HepG2 (cell line): ENCODE data around the gene ABCB10. TPM values are rescaled to one million over a fixed set of nuclear protein-coding genes. Genes with fewer than 3 reads are reported as not detected.

Experiments used
- ATAC-seq: fragments of 200-7000 bp; cut with Tn5 transposase; 3 replicates; pipeline ENCODE4 v1.9.1; 2020; ENCODE audit warnings: mild to moderate bottlenecking, moderate library complexity
- BruUV-seq: library from RNA; stranded (reverse); fragments of 400-500 nt; replicated peaks from 2 replicates; lab custom pipeline; 2021; lab: Mats Ljungman, UMichigan
- CTCF ChIA-PET: fragments of 300-600 bp; formaldehyde crosslinking; extraction: SDS; loops from one replicate; lab custom pipeline; 2021; ENCODE audit warnings: low total read pairs, inconsistent platforms, low intra/inter-chr PET ratio; lab: Yijun Ruan, JAX
- POLR2A ChIA-PET: fragments of 350-600 bp; sonication (Branson Sonifier 250); formaldehyde crosslinking; loops from one replicate; lab custom pipeline; 2020; ENCODE audit warnings: antibody characterized with exemption, inconsistent platforms; lab: Yijun Ruan, JAX
- DNase-seq: peaks from one replicate; pipeline ENCODE4 v3.0.0-alpha.2; 2015; ENCODE audit warnings: low spot score
- FAIRE-seq: peaks from 3 replicates; lab custom pipeline; 2011; peaks lifted over from hg19 to GRCh38; lab: Jason Lieb, UNC
- H2AFZ ChIP-seq: one replicate; pipeline ENCODE4 v1.6.1; 2011; ENCODE audit warnings: low read length, inconsistent platforms
- H3K27ac ChIP-seq: fragments of 300-600 bp; 3 replicates; pipeline ENCODE4 v1.8.0; 2011; ENCODE audit warnings: mixed run types, mild to moderate bottlenecking, mixed read lengths, low read length, inconsistent platforms; ENCODE audit not compliant: insufficient read depth; ENCODE audit errors: extremely low read length
- H3K27me3 ChIP-seq, 2 experiments: fragments of 200-600 bp in 1 of 2; 2 replicates in 1 of 2; 3 replicates in 1 of 2; pipeline versions ENCODE4 v1.6.0 to v1.8.0; 2011; ENCODE audit warnings: low read length in 2 of 2, mild to moderate bottlenecking in 2 of 2, moderate library complexity in 2 of 2, inconsistent platforms in 1 of 2; ENCODE audit not compliant: insufficient read depth in 2 of 2, control insufficient read depth in 1 of 2
- H3K36me3 ChIP-seq, 2 experiments: fragments of 200-600 bp in 1 of 2; replicated peaks in 1 of 2; 2 replicates in 1 of 2; 3 replicates in 1 of 2; pipeline versions ENCODE4 v1.5.1 to v1.8.0; 2011; ENCODE audit warnings: low read length in 2 of 2, inconsistent platforms in 1 of 2; ENCODE audit not compliant: insufficient read depth in 2 of 2, control insufficient read depth in 1 of 2
- H3K4me1 ChIP-seq: 2 replicates; pipeline ENCODE4 v1.5.1; 2012; ENCODE audit warnings: low read length, inconsistent platforms; ENCODE audit not compliant: insufficient read depth
- H3K4me2 ChIP-seq: 2 replicates; pipeline ENCODE4 v1.6.0; 2011; ENCODE audit warnings: low read depth, low read length, inconsistent platforms
- H3K4me3 ChIP-seq, 3 experiments: fragments of 200-600 bp in 1 of 3; sonication (generic), shearing (Covaris generic) in 1 of 3; replicated peaks in 1 of 3; 2 replicates each; pipeline ENCODE4 v1.5.1; 2011 to 2016; ENCODE audit warnings: low read length in 3 of 3, inconsistent platforms in 2 of 3, low read depth in 2 of 3, mild to moderate bottlenecking in 2 of 3, control low read depth in 1 of 3, mixed read lengths in 1 of 3; ENCODE audit not compliant: insufficient read depth in 1 of 3
- H3K79me2 ChIP-seq: one replicate; pipeline ENCODE4 v1.6.1; 2011; ENCODE audit warnings: low read length, inconsistent platforms; ENCODE audit not compliant: insufficient read depth
- H3K9ac ChIP-seq: 2 replicates; pipeline ENCODE4 v1.6.0; 2011; ENCODE audit warnings: mild to moderate bottlenecking, low read depth, low read length, inconsistent platforms; ENCODE audit not compliant: insufficient read depth
- H3K9me3 ChIP-seq: 2 replicates; pipeline ENCODE4 v1.5.1; 2012; ENCODE audit warnings: mild to moderate bottlenecking, low read length
- H4K20me1 ChIP-seq: 2 replicates; pipeline ENCODE4 v1.6.0; 2011; ENCODE audit warnings: inconsistent platforms, mild to moderate bottlenecking, low read length, moderate library complexity; ENCODE audit not compliant: insufficient read depth
- ASH2L ChIP-seq: fragments of 300-600, 200-600 bp; sonication (generic); IDR thresholded peaks from 2 replicates; pipeline ENCODE4 v1.7.0; 2017; ENCODE audit warnings: low read depth, mild to moderate bottlenecking, moderate library complexity, mixed read lengths, low read length; ENCODE audit not compliant: insufficient read length
- ZBTB39 ChIP-seq: sonication (generic); formaldehyde crosslinking; IDR thresholded peaks from 2 replicates; pipeline ENCODE4 v1.5.0; 2020; ENCODE audit warnings: missing genetic modification reagents
- ZGPAT ChIP-seq: IDR thresholded peaks from 2 replicates; pipeline ENCODE4 v1.6.1; 2016; ENCODE audit warnings: mild to moderate bottlenecking
- WGBS: methylation state at CpG from one replicate; pipeline ENCODE4 v1.1.6; 2017; ENCODE audit warnings: low lambda C conversion rate; 5-methylcytosine and 5-hydroxymethylcytosine counted together
- in situ Hi-C: cut with HindIII; loops from 2 replicates; pipeline ENCODE4 v1.10.0; 2017; ENCODE audit warnings: low pct_unique_long_range_greater_than_20kb; ENCODE audit not compliant: extremely low pct_ligation_motif_present
- intact Hi-C: fragments of 100-400 bp; cut with micrococcal nuclease; formaldehyde crosslinking; loops from one replicate; pipeline ENCODE4 v1.10.0; 2022; ENCODE audit not compliant: unreplicated experiment
- polyA plus RNA-seq, 8 experiments: library from polyadenylated mRNA; depleted of rRNA in 3 of 8; stranded (reverse) in 7 of 8; unstranded in 1 of 8; fragments of >200 nt; fragmentation: Illumina TruSeq in 4 of 8; extraction: Trizol in 4 of 8; gene quantifications; 2 replicates each; pipeline versions ENCODE4 v1.2.1 to v1.2.3, GENCODE V29; 2011 to 2016; ENCODE audit warnings: low read depth in 4 of 8, missing spikeins in 1 of 8, mixed read lengths in 1 of 8; ENCODE audit not compliant: insufficient read depth in 1 of 8
- total RNA-seq, 5 experiments: library from RNA; depleted of rRNA; stranded (reverse); fragments of >200 nt; fragmentation: Illumina TruSeq; extraction: Trizol; gene quantifications; 2 replicates each; pipeline ENCODE4 v1.2.3, GENCODE V29; 2016; ENCODE audit warnings: low read depth in 1 of 5
- TF ChIP-seq, protein P1 (sequence below): sonication (generic); formaldehyde crosslinking; IDR thresholded peaks from 2 replicates; pipeline ENCODE4 v1.5.1; 2020; ENCODE audit warnings: missing genetic modification reagents, mild to moderate bottlenecking, borderline replicate concordance

ABCB10 gene
- total and polyA plus RNA-seq, 2 of the 13 experiments (the other 11 are each of a cell fraction or from before 2014, with no cell fraction given): 11.2 to 28.9 TPM

DNA sequence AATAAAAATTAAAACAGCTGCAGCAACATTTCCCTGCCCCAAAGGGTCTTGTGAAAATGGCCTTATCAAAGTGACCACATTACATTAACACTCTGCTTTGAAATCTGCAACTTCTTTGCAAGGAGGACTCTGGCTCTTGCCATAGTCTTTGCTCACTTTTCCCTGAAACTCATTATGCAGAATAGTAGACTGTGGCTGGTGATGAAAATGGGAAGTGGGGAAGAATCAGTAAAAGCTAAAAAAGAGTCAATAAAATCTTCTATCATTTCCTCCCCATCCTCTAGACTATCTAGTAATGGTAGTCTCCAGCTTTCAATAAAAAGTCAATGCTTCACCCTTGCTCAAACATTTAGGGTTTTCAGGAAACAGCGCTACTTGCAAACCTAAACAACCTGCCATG, 31.8 kb downstream of the ABCB10 start (continued):
- TF ChIP-seq, protein P1, sequence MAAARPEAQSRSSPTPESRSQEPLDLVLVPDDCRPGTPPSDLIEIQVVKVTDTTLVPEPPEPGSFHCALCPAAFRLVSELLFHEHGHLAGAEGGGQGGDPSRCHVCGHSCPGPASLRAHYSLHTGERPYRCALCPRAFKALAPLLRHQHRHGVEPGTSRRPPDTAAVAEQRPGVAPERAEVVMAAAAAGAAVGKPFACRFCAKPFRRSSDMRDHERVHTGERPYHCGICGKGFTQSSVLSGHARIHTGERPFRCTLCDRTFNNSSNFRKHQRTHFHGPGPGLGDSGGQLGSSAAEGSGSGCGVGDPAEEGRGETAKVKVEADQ: no peak
- TF ChIP-seq ZBTB39 (CRISPR knock-in tag): no peak

DNA sequence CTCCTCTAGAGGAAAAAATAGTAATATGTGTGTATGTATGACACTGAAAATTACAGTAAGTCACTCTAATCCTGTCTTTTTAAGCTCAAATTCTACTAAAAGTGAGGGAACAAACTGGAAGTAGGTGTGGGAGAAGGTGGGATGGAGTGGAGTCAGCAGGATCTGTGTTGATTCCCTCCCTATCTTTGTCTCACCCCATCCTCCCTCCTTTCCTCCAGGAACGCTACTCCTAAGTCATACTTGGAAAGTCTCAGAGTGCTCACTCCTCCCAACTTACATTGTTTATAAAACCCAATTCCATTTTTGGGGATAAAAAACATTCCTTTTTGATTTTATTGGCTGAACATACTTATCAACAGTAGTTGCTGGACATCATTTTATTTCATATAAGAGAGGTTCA, 35.5 kb downstream of the ABCB10 start:
- Histone ChIP-seq H3K4me3 (no peak overlapping the region), H3K27ac (no peak overlapping the region), H3K9me3 (no peaks in the 10 kb centered on the region), H3K4me1 (no peaks in the 10 kb centered on the region), H3K36me3 (peaks cover 7 to 65% of the 10 kb centered on the region in 2 experiments), H2AFZ (no peak overlapping the region), H4K20me1 (no peaks in the 10 kb centered on the region), H3K9ac (no peak overlapping the region), H3K4me2 (no peak overlapping the region), H3K79me2 (no peaks in the 10 kb centered on the region), H3K27me3 (no peaks in the 10 kb centered on the region)
- CTCF ChIA-PET: no interaction called here
- intact Hi-C loops (no loop called here), in situ Hi-C loops (no loop called here)
- POLR2A ChIA-PET: no interaction called here
- ATAC-seq: no peak
- no peak for FAIRE-seq
- no peak for DNase-seq
- WGBS: 97% methylated on average over 1 of the region's 1 CpG
- no TSS peak for BruUV-seq
- TF ChIP-seq ASH2L: no peak
- no peak for TF ChIP-seq ZGPAT (CRISPR knock-in tag)
